ENCODE measurements around the gene TMEM179B.
"Not testable (repeated sequence)": the region's sequence is repeated elsewhere in the genome, so short reads cannot be mapped to it uniquely, and the experiment has no call there.

The TMEM179B gene

DNA sequence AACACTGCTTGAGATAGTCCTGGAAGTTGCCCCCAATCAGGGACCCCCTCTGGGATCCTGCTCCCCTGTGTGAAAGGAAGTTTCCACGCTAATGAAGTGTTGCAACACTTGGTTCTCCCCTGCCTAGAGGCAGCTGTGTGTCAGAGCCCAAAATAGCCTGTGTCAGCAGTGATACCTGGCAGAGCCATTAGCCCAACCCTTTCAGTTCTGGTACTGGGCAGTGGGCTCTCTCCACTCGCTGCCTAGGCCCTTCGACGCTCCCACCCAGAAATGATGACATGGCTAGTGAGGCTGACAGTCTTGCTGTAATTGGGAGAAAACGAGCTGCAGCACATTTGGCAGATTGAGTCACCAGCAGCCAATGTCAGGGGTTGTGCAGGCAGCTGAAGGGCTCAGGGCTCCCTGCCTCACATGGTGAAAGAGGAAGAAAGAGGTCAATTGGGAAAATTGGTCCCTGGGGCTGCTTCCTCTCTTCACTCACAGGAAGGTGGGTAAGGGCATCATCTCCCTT, 19.5 kb downstream of the TMEM179B start:
- peaks cover 6 to 35% (median 34%) of the 10 kb centered on the region in 11 experiments; a peak in 20 of 22 replicates for H4K20me1 ChIP-seq
- peak overlapping the region in 9 of 10 experiments; percentile 86 to 99 (median 90); a peak in 15 of 20 replicates for H3K4me3 ChIP-seq
- peak overlapping the region; percentile 81 to 97 (median 95) for H3K4me2 ChIP-seq
- no peaks in the 10 kb centered on the region for H3K9me3 ChIP-seq (replicated peaks in 1 of 11)
- peak in 9 of 11 experiments; percentile 31 to 91 (median 70); a peak in 15 of 22 replicates for TF ChIP-seq Cebpa-rat (IDR thresholded peaks at IDR 0.05)
- peak overlapping the region; percentile 24 to 92 (median 87); a peak in 21 of 22 replicates for H3K27ac ChIP-seq
- H3K27me3 ChIP-seq, result no peaks in the 10 kb centered on the region
- peaks cover 38 to 67% (median 50%) of the 10 kb centered on the region in 10 experiments for H3K4me1 ChIP-seq
- peaks cover 20 to 32% (median 24%) of the 10 kb centered on the region in 11 experiments for H3K36me3 ChIP-seq
- H3K9ac ChIP-seq, result peak overlapping the region; percentile 23 to 97 (median 93); a peak in 21 of 22 replicates

DNA sequence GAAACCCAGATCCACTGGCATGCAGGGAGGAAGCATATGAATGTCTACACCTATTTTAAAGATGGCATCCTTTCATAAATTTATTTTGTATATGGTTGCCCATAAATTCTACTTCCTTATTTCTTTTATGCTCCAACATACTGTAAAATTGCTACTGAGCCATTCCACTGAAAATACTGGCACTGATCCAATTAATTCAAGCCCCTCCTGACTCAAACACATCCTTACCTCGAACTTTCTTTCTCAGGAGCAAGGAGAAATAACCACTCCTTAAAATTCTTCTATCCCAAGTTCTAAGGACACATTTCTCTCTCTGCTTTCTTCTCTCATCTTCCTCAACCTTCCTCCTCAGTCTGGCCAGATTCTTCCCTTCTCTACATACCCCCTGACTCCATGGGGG, 23.5 kb downstream of the TMEM179B start:
- TF ChIP-seq Cebpa-rat (IDR thresholded peaks at IDR 0.05), result no peak
- H3K27ac ChIP-seq, result peak overlapping the region in 2 of 11 experiments; percentile 9 to 32; a peak in 2 of 22 replicates
- peaks cover 18 to 35% (median 24%) of the 10 kb centered on the region in 11 experiments for H3K36me3 ChIP-seq

DNA sequence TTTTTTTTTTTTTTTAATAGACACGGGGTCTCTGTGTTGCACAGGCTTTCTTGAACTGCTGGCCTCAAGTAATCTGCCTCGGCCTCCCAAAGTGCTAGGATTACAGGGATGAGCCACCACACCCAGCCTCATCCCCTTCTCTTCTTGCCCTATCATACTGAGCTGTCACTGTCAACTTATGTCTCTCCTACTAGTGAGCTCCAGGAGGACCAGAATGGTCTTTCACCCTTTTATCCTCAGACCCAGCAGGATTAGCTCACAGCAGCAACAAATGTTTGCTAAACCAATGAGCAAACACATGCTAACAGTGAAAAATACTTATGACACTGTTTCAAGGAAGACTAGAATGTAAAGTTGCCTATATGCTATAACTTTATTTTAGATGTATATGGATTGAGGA, 24.5 kb downstream of the TMEM179B start:
- Histone ChIP-seq H3K4me2 (no peak overlapping the region), H3K27ac (peak overlapping the region in 1 of 11 experiments; percentile 9; a peak in 1 of 22 replicates), H3K36me3 (peaks cover 27 to 44% (median 31%) of the 10 kb centered on the region in 11 experiments), H3K27me3 (no peaks in the 10 kb centered on the region), H3K9ac (no peak overlapping the region), H3K9me3 (replicated peaks in 1 of 11) (no peaks in the 10 kb centered on the region), H3K4me3 (no peak overlapping the region), H4K20me1 (no peaks in the 10 kb centered on the region), H3K4me1 (peaks cover 18 to 42% (median 24%) of the 10 kb centered on the region in 10 experiments)
- TF ChIP-seq Cebpa-rat (IDR thresholded peaks at IDR 0.05), result no peak

More for the DNA sequence above, 23.5 kb downstream of the TMEM179B start:
- Histone ChIP-seq H4K20me1 (no peaks in the 10 kb centered on the region), H3K27me3 (no peaks in the 10 kb centered on the region), H3K9me3 (replicated peaks in 1 of 11) (no peaks in the 10 kb centered on the region), H3K4me3 (no peak overlapping the region), H3K4me2 (no peak overlapping the region), H3K9ac (no peak overlapping the region), H3K4me1 (peaks cover 27 to 43% (median 30%) of the 10 kb centered on the region in 10 experiments)

DNA sequence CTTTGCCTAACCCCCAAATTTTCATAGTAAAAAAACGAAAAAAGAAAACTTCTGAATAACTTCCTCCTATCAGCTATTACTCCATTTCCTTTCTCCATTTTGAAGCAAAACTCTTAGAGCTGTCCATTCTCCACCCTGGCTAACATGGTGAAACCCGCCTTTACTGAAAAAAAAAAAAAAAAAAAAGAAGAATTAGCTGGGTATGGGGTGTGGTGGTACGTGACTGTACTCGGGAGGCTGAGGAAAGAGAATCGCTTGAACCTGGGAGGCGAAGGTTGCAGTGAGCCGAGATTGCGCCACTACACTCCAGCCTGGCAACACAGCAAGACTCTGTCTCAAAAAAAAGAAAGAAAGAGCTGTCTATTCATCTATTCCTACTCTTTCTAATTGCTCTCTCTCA, 29.4 kb downstream of the TMEM179B start:
- Histone ChIP-seq H3K4me1 (peaks cover 0 to 30% (median 5%) of the 10 kb centered on the region in 10 experiments; a peak in 10 of 20 replicates), H3K4me3 (no peak overlapping the region), H4K20me1 (no peaks in the 10 kb centered on the region), H3K27ac (peak overlapping the region in 5 of 11 experiments; percentile 27 to 64 (median 36); a peak in 8 of 22 replicates), H3K4me2 (peak overlapping the region in 4 of 11 experiments; percentile 16 to 53 (median 40); a peak in 9 of 22 replicates), H3K9ac (peak overlapping the region in 6 of 11 experiments; percentile 7 to 46 (median 23); a peak in 6 of 22 replicates), H3K27me3 (no peaks in the 10 kb centered on the region), H3K9me3 (replicated peaks in 1 of 11) (no peaks in the 10 kb centered on the region), H3K36me3 (peaks cover 71 to 93% (median 77%) of the 10 kb centered on the region in 11 experiments)
- no peak for TF ChIP-seq Cebpa-rat (IDR thresholded peaks at IDR 0.05)

DNA sequence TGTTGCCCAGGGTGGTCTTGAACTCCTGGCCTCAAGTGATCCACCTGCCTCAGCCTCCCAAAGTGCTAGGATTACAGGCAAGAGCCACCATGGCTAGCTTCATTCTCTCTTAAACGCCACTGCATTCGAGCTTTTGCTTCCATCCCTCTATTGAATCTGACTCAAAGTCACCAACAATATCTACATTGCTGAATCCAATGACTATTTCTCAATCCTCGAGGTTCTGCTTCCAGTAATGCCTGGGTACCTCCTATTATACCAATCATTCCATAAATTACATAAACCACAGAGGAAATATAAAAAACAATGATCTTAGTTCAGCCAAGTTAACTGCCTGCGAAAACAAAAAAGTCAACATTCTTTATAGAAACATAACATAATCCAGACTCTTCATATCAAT, 29.9 kb downstream of the TMEM179B start:
- peak overlapping the region in 3 of 11 experiments; percentile 34 to 64 (median 56); a peak in 5 of 22 replicates for H3K27ac ChIP-seq
- peaks cover 76 to 99% (median 82%) of the 10 kb centered on the region in 11 experiments for H3K36me3 ChIP-seq
- H3K27me3 ChIP-seq, result no peaks in the 10 kb centered on the region
- peak overlapping the region in 4 of 11 experiments; percentile 11 to 48 (median 40); a peak in 5 of 22 replicates for H3K9ac ChIP-seq
- H3K4me3 ChIP-seq, result no peak overlapping the region
- H3K4me1 ChIP-seq, result peaks cover 0 to 29% (median 5%) of the 10 kb centered on the region in 10 experiments; a peak in 10 of 20 replicates
- H3K4me2 ChIP-seq, result peak overlapping the region in 4 of 11 experiments; percentile 16 to 53 (median 40); a peak in 7 of 22 replicates
- H4K20me1 ChIP-seq, result no peaks in the 10 kb centered on the region
- no peaks in the 10 kb centered on the region for H3K9me3 ChIP-seq (replicated peaks in 1 of 11)
- no peak for TF ChIP-seq Cebpa-rat (IDR thresholded peaks at IDR 0.05)

DNA sequence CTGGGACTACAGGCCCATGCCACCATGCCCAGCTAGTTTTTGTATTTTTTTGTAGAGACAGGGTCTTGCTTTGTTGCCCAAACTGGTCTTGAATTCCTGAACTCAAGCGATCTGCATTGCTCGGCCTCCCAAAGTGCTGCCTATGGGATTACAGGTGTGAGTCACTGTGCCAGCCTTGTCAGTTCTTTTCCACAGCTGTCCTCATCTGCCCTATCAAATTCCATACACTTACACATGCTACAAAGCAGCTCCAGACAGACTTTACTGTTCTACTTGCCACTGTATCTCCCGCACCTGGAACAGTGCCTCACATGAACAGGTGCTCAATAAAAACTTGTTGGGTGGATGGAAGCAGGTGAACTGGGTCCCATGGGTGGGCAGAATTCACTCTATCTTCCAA, 36.5 kb downstream of the TMEM179B start:
- no peak overlapping the region for H3K27ac ChIP-seq
- H3K4me2 ChIP-seq, result no peak overlapping the region
- peaks cover 0 to 17% (median 1%) of the 10 kb centered on the region in 11 experiments; a peak in 8 of 22 replicates for H4K20me1 ChIP-seq
- H3K36me3 ChIP-seq, result peaks cover 92 to 100% (median 97%) of the 10 kb centered on the region in 11 experiments
- H3K4me3 ChIP-seq, result no peak overlapping the region
- peaks cover 0 to 8% (median 0%) of the 10 kb centered on the region in 10 experiments; a peak in 2 of 20 replicates for H3K4me1 ChIP-seq
- TF ChIP-seq Cebpa-rat (IDR thresholded peaks at IDR 0.05), result no peak
- H3K9me3 ChIP-seq (replicated peaks in 1 of 11), result no peaks in the 10 kb centered on the region
- no peak overlapping the region for H3K9ac ChIP-seq
- H3K27me3 ChIP-seq, result no peaks in the 10 kb centered on the region

DNA sequence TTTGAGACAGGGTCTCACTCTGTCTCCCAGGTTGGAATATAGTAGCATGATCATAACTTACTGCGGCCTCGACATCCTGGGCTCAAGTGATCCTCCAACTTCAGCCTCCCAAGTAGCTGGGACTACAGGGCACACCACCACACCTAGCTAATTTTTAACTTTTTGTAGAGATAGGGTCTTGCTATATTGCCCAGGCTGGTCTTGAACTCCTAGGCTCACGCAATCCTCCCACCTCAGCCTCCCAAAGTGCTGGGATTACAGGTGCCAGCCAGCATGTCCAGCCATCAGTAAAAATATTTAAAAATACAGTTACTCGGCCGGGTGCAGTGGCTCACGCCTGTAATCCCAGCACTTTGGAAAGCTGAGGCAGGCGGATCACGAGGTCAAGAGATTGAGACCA, 40.9 kb downstream of the TMEM179B start:
- Histone ChIP-seq H3K4me1 (peaks cover 19 to 28% (median 23%) of the 10 kb centered on the region in 10 experiments), H3K36me3 (peaks cover 58 to 77% (median 67%) of the 10 kb centered on the region in 11 experiments), H4K20me1 (peaks cover 6 to 50% (median 27%) of the 10 kb centered on the region in 11 experiments; a peak in 16 of 22 replicates), H3K9ac (peak overlapping the region in 2 of 11 experiments; percentile 26 to 27; a peak in 1 of 22 replicates)
- not testable (repeated sequence) for H3K27ac ChIP-seq; H3K4me2 ChIP-seq; H3K9me3 ChIP-seq (replicated peaks in 1 of 11); H3K4me3 ChIP-seq; H3K27me3 ChIP-seq

DNA sequence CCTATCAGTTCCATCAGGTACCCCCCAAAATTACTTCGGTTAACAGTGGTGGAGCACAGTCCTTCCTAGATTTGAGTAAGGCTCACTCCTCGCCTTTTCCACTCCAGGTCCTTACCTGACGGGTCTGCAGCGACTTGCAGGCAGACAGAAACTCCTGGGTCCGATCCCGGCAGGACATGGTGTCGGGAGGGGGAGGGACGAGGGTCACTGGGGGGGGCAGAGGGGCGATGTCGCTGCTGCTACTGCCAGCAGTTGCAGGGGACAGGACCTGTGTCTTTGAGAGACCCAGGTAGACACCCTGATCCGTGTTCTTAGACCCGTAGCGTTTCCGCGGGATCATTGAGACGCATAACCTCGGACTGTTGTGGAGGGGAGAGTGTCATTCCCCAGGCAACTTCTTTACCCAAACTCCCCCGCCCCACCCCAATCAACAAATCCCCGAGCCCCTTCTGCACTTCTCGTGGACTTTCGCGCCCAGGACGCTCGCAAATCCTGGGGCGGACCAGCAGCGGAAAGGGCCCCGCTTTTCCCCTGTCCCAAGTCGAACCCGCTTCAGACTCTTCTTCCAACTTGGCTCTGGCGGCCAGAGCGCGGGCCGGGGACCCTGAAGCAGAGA, 43.8 kb downstream of the TMEM179B start:
- TF ChIP-seq Cebpa-rat (IDR thresholded peaks at IDR 0.05), result no peak
- peaks cover 56 to 77% (median 66%) of the 10 kb centered on the region in 11 experiments for H3K36me3 ChIP-seq

More for the DNA sequence above, 43.8 kb downstream of the TMEM179B start:
- H3K9me3 ChIP-seq (replicated peaks in 1 of 11), result no peaks in the 10 kb centered on the region
- peak overlapping the region; percentile 91 to 100 (median 96) for H3K4me2 ChIP-seq
- peaks cover 12 to 76% (median 37%) of the 10 kb centered on the region in 11 experiments; a peak in 17 of 22 replicates for H4K20me1 ChIP-seq
- H3K9ac ChIP-seq, result peak overlapping the region; percentile 86 to 97 (median 95)
- H3K4me1 ChIP-seq, result peaks cover 28 to 53% (median 31%) of the 10 kb centered on the region in 10 experiments
- H3K4me3 ChIP-seq, result peak overlapping the region; percentile 73 to 96 (median 86)
- H3K27ac ChIP-seq, result peak overlapping the region; percentile 81 to 97 (median 88)
- no peaks in the 10 kb centered on the region for H3K27me3 ChIP-seq
